H1 (cell line): Measurements from ENCODE around the gene ABCA2. TPM values are rescaled to one million over a fixed set of nuclear protein-coding genes. Genes with fewer than 3 reads are reported as not detected.

Source experiments
- CTCF ChIA-PET: fragments of 300-600 bp; sonication (Branson Sonifier 250); formaldehyde crosslinking; loops from one replicate; lab custom pipeline; 2021; ENCODE audit not compliant: partially characterized antibody; lab: Charles Lee
- POLR2A ChIA-PET: fragments of 300-600 bp; sonication (Branson Sonifier 250); formaldehyde crosslinking; loops from one replicate; lab custom pipeline; 2021; ENCODE audit warnings: inconsistent platforms; ENCODE audit not compliant: partially characterized antibody; lab: Charles Lee
- DNase-seq, 2 experiments: peaks; one replicate each; pipeline versions ENCODE4 v3.0.0 to v3.0.0-alpha.2; 2010 to 2022; ENCODE audit warnings: low spot score in 2 of 2, low read depth in 1 of 2, mixed read lengths in 1 of 2
- FAIRE-seq: peaks from 2 replicates; lab custom pipeline; 2011; peaks lifted over from hg19 to GRCh38; lab: Jason Lieb, UNC
- H2AFZ ChIP-seq: 2 replicates; pipeline ENCODE4 v1.8.1; 2012; ENCODE audit warnings: low read length, inconsistent platforms
- H2AK5ac ChIP-seq: 2 replicates; pipeline ENCODE4 v1.6.1; 2013; ENCODE audit warnings: low read depth, low read length
- H2BK120ac ChIP-seq: replicated peaks from 2 replicates; pipeline ENCODE3; 2013; ENCODE audit warnings: low read depth, low read length, inconsistent platforms
- H2BK12ac ChIP-seq: 2 replicates; pipeline ENCODE4 v1.6.1; 2013; ENCODE audit warnings: low read depth, low read length
- H2BK15ac ChIP-seq: 2 replicates; pipeline ENCODE4 v1.6.1; 2013; ENCODE audit warnings: low read length
- H2BK20ac ChIP-seq: 2 replicates; pipeline ENCODE4 v1.6.1; 2013; ENCODE audit warnings: low read length
- H2BK5ac ChIP-seq: 2 replicates; pipeline ENCODE4 v1.6.1; 2013; ENCODE audit warnings: low read depth, low read length
- H3K14ac ChIP-seq: 2 replicates; pipeline ENCODE4 v1.6.1; 2013; ENCODE audit warnings: inconsistent platforms; ENCODE audit not compliant: insufficient read length
- H3K18ac ChIP-seq: 2 replicates; pipeline ENCODE4 v1.6.1; 2013; ENCODE audit warnings: low read length; ENCODE audit errors: extremely low read depth
- H3K23ac ChIP-seq: 2 replicates; pipeline ENCODE4 v1.6.1; 2013; ENCODE audit warnings: inconsistent platforms; ENCODE audit not compliant: insufficient read length
- H3K23me2 ChIP-seq: 2 replicates; pipeline ENCODE4 v1.6.1; 2013; ENCODE audit warnings: low read depth, low read length
- H3K27ac ChIP-seq: 2 replicates; pipeline ENCODE4 v1.6.1; 2011; ENCODE audit warnings: low read depth, low read length, inconsistent platforms
- H3K27me3 ChIP-seq, 4 experiments: replicated peaks in 1 of 4; 1 replicate in 1 of 4; 2 replicates in 3 of 4; pipeline versions ENCODE4 v1.6.1 to v1.8.1; 2011 to 2013; ENCODE audit warnings: low read length in 3 of 4, mild to moderate bottlenecking in 3 of 4, inconsistent platforms in 2 of 4, mixed read lengths in 2 of 4, moderate library complexity in 1 of 4; ENCODE audit not compliant: control insufficient read depth in 3 of 4, insufficient read depth in 3 of 4; ENCODE audit errors: extremely low read depth in 1 of 4
- H3K36me3 ChIP-seq, 4 experiments: 2 replicates each; pipeline versions ENCODE4 v1.6.1 to v1.8.1; 2011 to 2013; ENCODE audit warnings: mild to moderate bottlenecking in 4 of 4, low read length in 3 of 4, moderate library complexity in 2 of 4, control low read depth in 1 of 4, inconsistent platforms in 1 of 4; ENCODE audit not compliant: insufficient read depth in 4 of 4, control insufficient read depth in 2 of 4
- H3K4ac ChIP-seq: replicated peaks from 2 replicates; pipeline ENCODE3; 2013; ENCODE audit warnings: low read length, low read depth, mixed read lengths, inconsistent platforms; ENCODE audit not compliant: insufficient read length
- H3K4me1 ChIP-seq, 4 experiments: replicated peaks in 1 of 4; 1 replicate in 1 of 4; 2 replicates in 3 of 4; pipeline versions ENCODE4 v1.6.1 to v1.8.1; 2011 to 2013; ENCODE audit warnings: low read length in 3 of 4, inconsistent platforms in 2 of 4, mixed read lengths in 1 of 4; ENCODE audit not compliant: insufficient read depth in 4 of 4, control insufficient read depth in 3 of 4
- H3K4me2 ChIP-seq, 2 experiments: 2 replicates each; pipeline versions ENCODE4 v1.6.1 to v1.8.1; 2011 to 2013; ENCODE audit warnings: low read depth in 2 of 2, low read length in 2 of 2, control low read depth in 1 of 2, inconsistent platforms in 1 of 2, mild to moderate bottlenecking in 1 of 2; ENCODE audit not compliant: insufficient read depth in 1 of 2
- H3K4me3 ChIP-seq, 4 experiments: fragments of 200-600, 300-600 bp in 1 of 4; sonication (generic), shearing (Covaris generic), sonication (Bioruptor Twin) in 1 of 4; 2 replicates each; pipeline versions ENCODE4 v1.5.1 to v1.8.1; 2011 to 2016; ENCODE audit warnings: low read length in 4 of 4, low read depth in 3 of 4, control low read depth in 2 of 4, inconsistent platforms in 2 of 4, mild to moderate bottlenecking in 2 of 4, mixed read lengths in 1 of 4, moderate library complexity in 1 of 4; ENCODE audit not compliant: insufficient read depth in 2 of 4; ENCODE audit errors: extremely low read depth in 1 of 4
- H3K56ac ChIP-seq: replicated peaks from 2 replicates; pipeline ENCODE3; 2013; ENCODE audit warnings: low read depth, mild to moderate bottlenecking, mixed read lengths, low read length, inconsistent platforms; ENCODE audit not compliant: insufficient read length
- H3K79me1 ChIP-seq: 2 replicates; pipeline ENCODE4 v1.6.1; 2013; ENCODE audit warnings: low read depth, low read length, control low read depth
- H3K79me2 ChIP-seq, 2 experiments: 2 replicates each; pipeline versions ENCODE4 v1.6.1 to v1.8.1; 2012 to 2013; ENCODE audit warnings: low read length in 2 of 2, mild to moderate bottlenecking in 2 of 2, inconsistent platforms in 1 of 2; ENCODE audit not compliant: insufficient read depth in 2 of 2, control insufficient read depth in 1 of 2
- H3K9ac ChIP-seq, 4 experiments: replicated peaks in 1 of 4; 1 replicate in 1 of 4; 2 replicates in 3 of 4; pipeline versions ENCODE4 v1.6.1 to v1.8.1; 2011 to 2013; ENCODE audit warnings: low read depth in 3 of 4, low read length in 3 of 4, control low read depth in 2 of 4, mild to moderate bottlenecking in 2 of 4, moderate library complexity in 2 of 4, inconsistent platforms in 1 of 4; ENCODE audit errors: extremely low read depth in 1 of 4
- H3K9me3 ChIP-seq, 2 experiments: 2 replicates each; pipeline versions ENCODE4 v1.6.1 to v1.8.1; 2012 to 2013; ENCODE audit warnings: mild to moderate bottlenecking in 2 of 2, moderate library complexity in 2 of 2, control low read depth in 1 of 2, inconsistent platforms in 1 of 2, low read depth in 1 of 2, low read length in 1 of 2, mixed read lengths in 1 of 2; ENCODE audit not compliant: insufficient read depth in 2 of 2
- H4K20me1 ChIP-seq, 2 experiments: replicated peaks in 1 of 2; 2 replicates each; pipeline versions ENCODE3 to v1.8.1; 2011 to 2013; ENCODE audit warnings: inconsistent platforms in 2 of 2, low read length in 2 of 2, mild to moderate bottlenecking in 1 of 2; ENCODE audit not compliant: insufficient read depth in 2 of 2, control insufficient read depth in 1 of 2
- H4K5ac ChIP-seq: 2 replicates; pipeline ENCODE4 v1.6.1; 2013; ENCODE audit warnings: low read length, low read depth, mixed read lengths, inconsistent platforms; ENCODE audit not compliant: insufficient read length
- H4K8ac ChIP-seq: 2 replicates; pipeline ENCODE4 v1.8.0; 2013; ENCODE audit warnings: mild to moderate bottlenecking, moderate library complexity, low read length, inconsistent platforms; ENCODE audit not compliant: insufficient read depth; ENCODE audit errors: extremely low read depth
- H4K91ac ChIP-seq: replicated peaks from 2 replicates; pipeline ENCODE3; 2013; ENCODE audit warnings: low read length, mixed read lengths, inconsistent platforms; ENCODE audit not compliant: insufficient read length
- CREB1 ChIP-seq: IDR thresholded peaks from 2 replicates; pipeline ENCODE4 v1.6.1; 2012; ENCODE audit warnings: inconsistent platforms
- EZH2 ChIP-seq: fragments of 200-600 bp; sonication (generic); IDR thresholded peaks from 2 replicates; pipeline ENCODE4 v1.7.1; 2012; ENCODE audit warnings: low read depth, mild to moderate bottlenecking, moderate library complexity, low read length, inconsistent platforms; ENCODE audit not compliant: severe bottlenecking
- KDM1A ChIP-seq: fragments of 200-600, 300-600 bp; sonication (generic); IDR thresholded peaks from 2 replicates; pipeline ENCODE4 v1.7.1; 2016; ENCODE audit warnings: mild to moderate bottlenecking, low read length, borderline replicate concordance
- SP4 ChIP-seq: IDR thresholded peaks from 2 replicates; pipeline ENCODE4 v1.6.1; 2012; ENCODE audit warnings: low read length, inconsistent platforms
- WGBS, 2 experiments: shearing (Covaris generic) in 1 of 2; methylation state at CpG; one replicate each; pipeline versions ENCODE4 v1.1.6 to v1.1.7; 2013 to 2015; ENCODE audit warnings: low lambda C conversion rate in 2 of 2, mixed read lengths in 2 of 2, inconsistent platforms in 1 of 2, low coverage in 1 of 2, missing lambda C conversion rate in 1 of 2; ENCODE audit not compliant: insufficient replicate concordance in 2 of 2, insufficient coverage in 1 of 2, insufficient read length in 1 of 2; ENCODE audit errors: extremely low coverage in 1 of 2, missing lambda C conversion rate in 1 of 2; 5-methylcytosine and 5-hydroxymethylcytosine counted together
- polyA plus RNA-seq, 7 experiments: library from polyadenylated mRNA; depleted of rRNA in 3 of 7; stranded (reverse) in 5 of 7; unstranded in 2 of 7; fragments of >200 nt in 5 of 7; fragments of 200-250 nt in 2 of 7; gene quantifications; 1 replicate in 5 of 7; 2 replicates in 1 of 7; 4 replicates in 1 of 7; pipeline versions ENCODE4 v1.2.1 to v1.2.3, GENCODE V29; 2011 to 2013; ENCODE audit warnings: missing spikeins in 2 of 7, mixed read lengths in 2 of 7
- total RNA-seq: library from RNA; stranded (reverse); fragmentation: NEBNext Ultra II Directional; extraction: Animal tissue kit (Norgen Biotek cat#: 25700); gene quantifications from 2 replicates; pipeline ENCODE4 v1.2.1, GENCODE V29; 2021
- TF ChIP-seq, protein P1 (sequence below), 3 experiments: IDR thresholded peaks; 1 replicate in 2 of 3; 2 replicates in 1 of 3; pipeline versions ENCODE4 v1.5.1 to v1.6.1; 2011; ENCODE audit warnings: low read length in 3 of 3, mild to moderate bottlenecking in 3 of 3, inconsistent platforms in 2 of 3, low read depth in 1 of 3, moderate library complexity in 1 of 3; ENCODE audit not compliant: insufficient read depth in 1 of 3; ENCODE audit errors: control extremely low read depth in 1 of 3

ABCA2 gene
- total and polyA plus RNA-seq, 2 of the 8 experiments (the other 6 are each of a cell fraction or from before 2014, with no cell fraction given) = 12.5 to 14.3 TPM

DNA sequence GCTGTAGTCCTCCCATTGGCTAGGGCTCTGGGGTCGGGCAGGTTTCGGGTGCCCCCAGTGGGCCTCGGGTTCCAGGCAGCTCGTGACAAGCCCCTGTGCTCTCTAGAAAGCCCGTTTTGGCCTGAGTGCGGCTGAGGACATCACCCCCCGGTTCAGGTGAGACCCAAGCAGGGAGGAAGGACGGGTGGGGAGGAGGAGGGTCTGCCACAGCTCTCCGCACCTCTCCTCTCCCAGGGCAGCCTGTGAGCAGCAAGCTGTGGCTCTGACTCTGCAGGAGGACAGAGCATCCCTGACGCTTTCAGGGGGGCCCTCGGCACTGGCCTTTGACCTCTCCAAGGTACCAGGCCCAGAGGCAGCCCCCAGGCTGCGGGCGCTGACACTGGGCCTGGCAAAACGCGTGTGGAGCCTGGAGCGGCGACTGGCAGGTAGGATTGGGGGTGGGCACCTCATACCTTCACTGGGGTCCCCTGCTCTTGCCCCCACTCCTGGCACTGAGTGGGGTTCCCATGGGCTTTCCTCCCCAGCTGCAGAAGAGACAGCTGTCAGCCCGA is 35.1 kb downstream of the ABCA2 start:
- Histone ChIP-seq H3K27me3 (peaks cover 0 to 13% (median 10%) of the 10 kb centered on the region in 4 experiments; a peak in 3 of 7 replicates), H2BK15ac (no peak overlapping the region), H2AK5ac (no peak overlapping the region), H4K20me1 (peaks cover 0 to 2% of the 10 kb centered on the region in 2 experiments), H4K5ac (no peak overlapping the region), H3K9me3 (peaks cover 6% of the 10 kb centered on the region in 2 experiments; a peak in 2 of 4 replicates), H3K14ac (no peak overlapping the region), H3K4me1 (peaks cover 0 to 20% (median 11%) of the 10 kb centered on the region in 4 experiments; a peak in 6 of 7 replicates), H3K56ac (no peak overlapping the region), H3K9ac (peak overlapping the region in 1 of 4 experiments; percentile 52; a peak in 4 of 7 replicates), H2BK5ac (peak overlapping the region; percentile 44; the same call in 1 of the 2 replicates), H3K23ac (no peak overlapping the region), H3K18ac (no peak overlapping the region), H4K8ac (peak overlapping the region; percentile 65; the same call in 1 of the 2 replicates), H3K4me3 (peak overlapping the region; percentile 46 to 89 (median 74)), H3K79me1 (no peaks in the 10 kb centered on the region), H3K4me2 (peak overlapping the region; percentile 75 to 82), H2BK20ac (no peak overlapping the region), H4K91ac (no peak overlapping the region), H2BK12ac (no peak overlapping the region), H2AFZ (no peak overlapping the region), H3K27ac (no peak overlapping the region), H3K79me2 (no peaks in the 10 kb centered on the region), H3K36me3 (peaks cover 0 to 2% (median 0%) of the 10 kb centered on the region in 4 experiments; a peak in 1 of 8 replicates), H2BK120ac (no peak overlapping the region), H3K4ac (no peak overlapping the region), H3K23me2 (peaks cover 17% of the 10 kb centered on the region)
- FAIRE-seq (no peak), DNase-seq (no peak)
- ChIA-PET CTCF (interaction anchor here (0.8 to 6.3 kb wide), 14 partner anchors 11 to 223 kb away, joined by 3 to 31 read pairs (median 4); partner anchors contain the start of genes ABCA2, FUT7 and PTGDS), POLR2A (interaction anchor here (0.7 to 1.7 kb wide), 6 partner anchors 15 to 225 kb away, joined by 3 to 4 read pairs (median 4); no protein-coding TSS in a partner anchor)
- TF ChIP-seq SP4 (no peak), EZH2 (no peak), KDM1A (no peak), CREB1 (0 out of 2 replicates have a peak, but pooled peaks have one; percentile 0)
- TF ChIP-seq, protein P1, sequence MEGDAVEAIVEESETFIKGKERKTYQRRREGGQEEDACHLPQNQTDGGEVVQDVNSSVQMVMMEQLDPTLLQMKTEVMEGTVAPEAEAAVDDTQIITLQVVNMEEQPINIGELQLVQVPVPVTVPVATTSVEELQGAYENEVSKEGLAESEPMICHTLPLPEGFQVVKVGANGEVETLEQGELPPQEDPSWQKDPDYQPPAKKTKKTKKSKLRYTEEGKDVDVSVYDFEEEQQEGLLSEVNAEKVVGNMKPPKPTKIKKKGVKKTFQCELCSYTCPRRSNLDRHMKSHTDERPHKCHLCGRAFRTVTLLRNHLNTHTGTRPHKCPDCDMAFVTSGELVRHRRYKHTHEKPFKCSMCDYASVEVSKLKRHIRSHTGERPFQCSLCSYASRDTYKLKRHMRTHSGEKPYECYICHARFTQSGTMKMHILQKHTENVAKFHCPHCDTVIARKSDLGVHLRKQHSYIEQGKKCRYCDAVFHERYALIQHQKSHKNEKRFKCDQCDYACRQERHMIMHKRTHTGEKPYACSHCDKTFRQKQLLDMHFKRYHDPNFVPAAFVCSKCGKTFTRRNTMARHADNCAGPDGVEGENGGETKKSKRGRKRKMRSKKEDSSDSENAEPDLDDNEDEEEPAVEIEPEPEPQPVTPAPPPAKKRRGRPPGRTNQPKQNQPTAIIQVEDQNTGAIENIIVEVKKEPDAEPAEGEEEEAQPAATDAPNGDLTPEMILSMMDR (IDR thresholded peaks at IDR 0.05; ENCODE audit: control extremely low read depth in 1 of 3, insufficient read depth in 1 of 3, low read depth in 1 of 3, low read length in 3 of 3) = no peak
- WGBS, 2 experiments = 50% methylated on average over 18 of the region's 18 CpGs; no CpG with 5 or more reads in 1 of the 2 experiments
